ENCODE measurements around the gene C16orf87.
A peak's percentile ranks its signal among the peaks of the same experiment; 100 is the strongest.
"Not testable (repeated sequence)": the region's sequence is repeated elsewhere in the genome, so short reads cannot be mapped to it uniquely, and the experiment has no call there.

Gene C16orf87

DNA sequence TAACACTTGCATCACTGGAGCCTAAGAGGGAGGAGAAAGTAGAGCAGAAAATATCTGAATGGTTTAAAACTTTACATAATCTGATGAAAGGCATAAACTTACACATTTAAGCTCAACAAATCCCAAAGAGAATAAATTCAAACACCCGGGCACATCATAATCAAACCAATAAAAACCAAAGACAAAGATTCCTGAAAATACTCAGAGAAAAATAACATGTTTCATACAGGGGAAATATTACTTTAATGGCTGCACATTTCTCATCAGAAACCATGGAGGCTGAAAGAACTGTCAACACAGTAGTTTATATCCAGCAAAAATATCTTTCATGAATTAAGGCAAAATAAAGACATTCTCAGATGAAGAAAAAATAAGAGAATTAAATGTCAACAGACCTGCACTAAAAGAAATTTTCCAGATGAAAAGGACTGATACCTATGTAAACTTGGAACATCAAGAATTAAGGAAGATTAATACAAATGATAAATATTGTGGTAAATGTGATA, 34.2 kb downstream of the C16orf87 start:
- H3K27ac Mint-ChIP-seq: no peak overlapping the region
- H3K36me3 Mint-ChIP-seq: peaks cover 23% of the 10 kb centered on the region
- H3K27me3 Mint-ChIP-seq: no peaks in the 10 kb centered on the region
- H3K4me3 Mint-ChIP-seq: no peak overlapping the region
- H3K4me1 Mint-ChIP-seq (ENCODE audit: low read depth): no peaks in the 10 kb centered on the region
- H3K9me3 Mint-ChIP-seq (ENCODE audit: low read depth): peaks cover 24% of the 10 kb centered on the region

DNA sequence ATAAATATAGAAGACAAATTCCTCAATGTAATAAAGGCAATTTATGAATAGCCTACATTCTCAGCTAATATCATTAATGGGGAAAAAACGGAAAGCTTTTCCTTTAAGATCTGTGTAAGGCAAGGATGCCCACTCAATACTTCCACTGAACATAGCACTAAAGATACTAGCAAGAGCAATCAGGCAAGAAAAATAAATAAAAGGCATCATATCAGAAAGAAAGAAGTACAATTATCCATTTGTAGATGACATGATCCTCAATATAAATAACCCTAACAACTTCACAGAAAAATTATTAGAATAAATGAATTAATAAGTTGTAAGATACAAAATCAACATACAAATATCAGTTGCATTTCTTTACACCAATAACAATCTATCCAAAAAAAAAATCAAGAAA, 37.1 kb downstream of the C16orf87 start:
- H3K9me3 Mint-ChIP-seq (ENCODE audit: low read depth): peaks cover 24% of the 10 kb centered on the region
- H3K27me3 Mint-ChIP-seq: no peaks in the 10 kb centered on the region

DNA sequence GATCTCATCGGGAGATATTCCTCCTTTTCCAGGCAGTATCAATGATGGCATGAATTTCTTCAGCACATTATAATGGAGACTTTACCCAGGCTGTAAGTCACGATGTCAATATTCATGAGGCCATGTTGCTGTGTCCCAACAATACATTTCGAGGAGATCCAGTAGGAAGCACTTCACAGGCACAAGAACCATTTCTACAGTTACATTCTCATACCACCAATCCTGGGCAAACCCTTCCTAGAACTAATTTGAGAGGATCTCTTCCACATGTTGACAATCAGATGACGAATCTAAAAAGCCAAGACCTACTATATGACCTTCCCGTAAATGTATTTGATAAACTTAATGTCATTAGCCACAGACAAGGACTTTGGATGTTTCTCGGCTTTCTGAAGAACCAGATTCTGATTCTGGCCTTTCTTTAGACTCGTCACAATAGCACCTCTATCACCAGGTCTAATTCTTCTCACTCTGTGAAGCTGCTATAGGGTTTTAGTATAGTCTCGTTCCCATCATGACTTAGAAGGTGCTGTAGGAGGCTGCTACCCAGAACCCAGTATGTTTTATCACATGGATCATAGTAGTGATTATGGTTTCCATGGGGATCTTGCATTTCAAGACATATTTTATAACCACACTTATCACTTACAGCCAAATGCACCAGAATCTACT, 40.2 kb downstream of the C16orf87 start:
- Mint-ChIP-seq H3K27me3 (no peaks in the 10 kb centered on the region), H3K9me3 (ENCODE audit: low read depth) (peaks cover 23% of the 10 kb centered on the region), H3K4me3 (peak overlapping the region; percentile 81), H3K4me1 (ENCODE audit: low read depth) (peaks cover 21% of the 10 kb centered on the region), H3K27ac (peak overlapping the region; percentile 35), H3K36me3 (peaks cover 19% of the 10 kb centered on the region)

More for the DNA sequence above, 37.1 kb downstream of the C16orf87 start:
- H3K4me3 Mint-ChIP-seq: no peak overlapping the region
- peaks cover 17% of the 10 kb centered on the region for H3K4me1 Mint-ChIP-seq (ENCODE audit: low read depth)
- peaks cover 21% of the 10 kb centered on the region for H3K36me3 Mint-ChIP-seq
- H3K27ac Mint-ChIP-seq: no peak overlapping the region

DNA sequence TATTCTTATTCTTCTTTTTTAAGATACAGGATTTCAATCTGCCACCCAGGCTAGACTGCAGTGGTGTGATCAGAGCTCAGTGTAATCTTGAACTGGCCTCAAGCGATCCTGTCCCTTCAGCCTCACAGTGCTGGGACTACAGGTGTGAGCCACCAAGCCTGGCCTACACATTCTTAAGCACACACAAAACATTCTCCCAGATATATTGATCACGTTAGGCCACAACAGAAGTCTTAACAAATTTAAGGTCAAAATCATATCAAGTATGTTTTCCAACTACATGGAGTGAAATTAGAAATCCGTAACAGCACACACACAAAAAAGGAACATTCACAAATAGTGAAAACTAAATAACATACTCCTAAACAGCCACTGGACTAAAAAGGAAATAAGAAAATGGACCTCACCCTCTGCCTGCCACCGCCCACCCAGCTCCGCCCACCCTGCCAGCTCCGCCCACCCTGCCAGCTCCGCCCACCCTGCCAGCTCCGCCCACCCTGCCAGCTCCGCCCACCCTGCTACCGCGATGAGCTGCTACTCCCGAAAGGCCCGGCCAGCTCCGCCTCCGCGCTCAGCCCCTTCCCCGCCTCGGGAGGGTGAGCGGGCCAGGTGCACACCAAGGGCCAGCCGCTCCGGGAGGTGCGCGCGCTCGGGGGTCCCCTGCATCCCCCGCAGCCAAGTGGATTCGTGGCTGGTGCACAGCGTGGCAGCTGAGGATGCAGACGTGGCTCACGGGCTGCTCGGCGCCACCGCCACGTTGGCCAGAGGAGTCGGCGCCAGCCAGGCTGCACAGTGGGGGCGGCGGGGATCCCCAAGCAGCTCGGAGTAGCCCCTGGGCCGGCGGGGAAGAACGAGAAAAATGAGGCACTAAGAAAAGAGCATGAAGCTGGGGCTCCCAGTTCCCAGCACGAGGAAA, 41.2 kb downstream of the C16orf87 start:
- H3K27ac Mint-ChIP-seq: peak overlapping the region; percentile 35
- H3K9me3 Mint-ChIP-seq (ENCODE audit: low read depth): peaks cover 16% of the 10 kb centered on the region
- H3K36me3 Mint-ChIP-seq: peaks cover 16% of the 10 kb centered on the region
- peak overlapping the region; percentile 81 for H3K4me3 Mint-ChIP-seq
- no peaks in the 10 kb centered on the region for H3K27me3 Mint-ChIP-seq
- H3K4me1 Mint-ChIP-seq (ENCODE audit: low read depth): peaks cover 21% of the 10 kb centered on the region

DNA sequence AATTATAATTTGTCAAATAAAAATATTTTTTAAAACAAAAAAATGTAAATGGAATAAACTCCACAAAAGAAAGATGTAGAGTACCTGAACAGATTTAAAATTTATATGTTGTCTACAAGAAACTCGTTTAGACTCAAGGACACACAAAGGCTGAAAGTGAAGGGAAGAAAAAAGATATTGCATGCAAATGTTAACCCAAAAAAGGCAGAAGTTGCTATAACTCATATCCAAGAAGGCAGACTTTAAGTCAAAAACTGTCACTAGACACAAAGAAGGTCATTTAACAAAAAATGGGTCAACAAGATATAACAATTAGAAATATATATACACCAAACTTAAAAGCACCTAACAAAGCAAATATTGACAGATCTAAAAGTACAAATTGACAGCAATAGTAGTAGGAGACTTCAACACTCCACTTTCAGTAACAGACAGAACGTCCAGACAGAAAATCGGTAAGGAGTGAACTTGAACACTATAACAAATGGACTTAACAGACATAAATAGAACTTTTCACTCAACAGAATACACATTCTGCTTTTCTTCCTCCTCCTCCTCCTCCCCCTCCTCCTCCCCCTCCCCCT, 42.0 kb downstream of the C16orf87 start:
- H3K27me3 Mint-ChIP-seq: no peaks in the 10 kb centered on the region
- H3K27ac Mint-ChIP-seq: no peak overlapping the region
- H3K4me1 Mint-ChIP-seq (ENCODE audit: low read depth): peaks cover 21% of the 10 kb centered on the region
- peaks cover 12% of the 10 kb centered on the region for H3K9me3 Mint-ChIP-seq (ENCODE audit: low read depth)
- peak overlapping the region; percentile 81 for H3K4me3 Mint-ChIP-seq
- H3K36me3 Mint-ChIP-seq: peaks cover 12% of the 10 kb centered on the region

DNA sequence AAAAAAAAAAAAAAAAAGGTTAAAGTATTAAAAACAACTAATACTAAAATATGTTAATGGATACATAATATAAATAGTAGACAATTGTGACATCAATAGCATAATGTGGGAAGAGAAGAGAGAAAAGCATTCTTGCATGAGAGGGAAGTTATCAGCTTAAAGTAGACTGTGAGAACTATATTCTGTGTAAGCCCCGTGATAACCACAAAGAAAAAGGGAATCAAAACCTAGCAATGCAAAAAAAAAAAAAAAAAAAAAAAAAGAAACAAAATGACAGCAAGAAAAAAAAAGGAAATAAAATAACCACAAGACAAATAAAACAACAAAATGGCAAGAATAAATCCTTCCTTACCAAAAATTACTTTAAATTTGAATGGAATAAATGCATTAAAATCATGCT, 43.1 kb downstream of the C16orf87 start:
- Mint-ChIP-seq H3K4me3 (no peak overlapping the region), H3K9me3 (ENCODE audit: low read depth) (peaks cover 9% of the 10 kb centered on the region), H3K27ac (no peak overlapping the region), H3K27me3 (no peaks in the 10 kb centered on the region), H3K36me3 (peaks cover 10% of the 10 kb centered on the region), H3K4me1 (ENCODE audit: low read depth) (peaks cover 21% of the 10 kb centered on the region)

DNA sequence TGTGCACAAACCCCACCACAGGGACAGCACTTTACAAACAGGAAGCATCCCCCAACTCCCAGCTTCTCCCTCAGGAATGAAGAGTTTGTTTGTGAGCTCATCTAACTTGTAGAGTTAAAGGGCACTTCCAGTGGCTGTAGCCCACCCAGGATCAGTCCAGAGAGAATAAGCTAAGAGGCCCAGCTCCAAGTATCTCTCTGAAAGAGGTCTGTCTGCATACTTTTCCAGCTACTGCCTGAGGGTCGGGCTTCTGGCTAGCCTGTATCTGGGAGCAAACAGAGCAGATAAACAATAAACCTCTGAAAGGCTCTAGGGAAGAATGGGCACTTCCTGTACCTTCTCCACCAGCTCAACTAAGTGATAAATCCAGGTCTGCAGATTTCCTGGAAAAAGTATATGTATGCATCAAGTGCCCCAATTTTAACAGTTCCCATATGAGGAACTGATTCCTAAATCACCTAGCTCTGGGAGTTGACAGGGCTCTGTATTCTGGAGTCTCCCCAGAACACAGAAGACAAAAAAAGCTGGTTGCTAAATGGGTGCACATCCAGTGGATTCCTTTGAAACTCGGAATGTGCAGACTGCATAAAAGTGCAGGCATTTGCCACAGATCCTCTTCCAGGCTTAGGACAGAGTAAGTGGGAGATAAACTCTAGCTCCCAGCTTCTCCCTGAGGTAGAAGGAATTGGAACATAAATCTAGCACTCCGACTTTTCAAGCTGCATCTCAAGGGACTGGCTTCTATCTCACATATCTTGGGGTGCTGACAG, 45.7 kb downstream of the C16orf87 start:
- Mint-ChIP-seq H3K36me3 (peaks cover 10% of the 10 kb centered on the region), H3K9me3 (ENCODE audit: low read depth) (peaks cover 9% of the 10 kb centered on the region), H3K27me3 (no peaks in the 10 kb centered on the region), H3K4me3 (no peak overlapping the region), H3K4me1 (ENCODE audit: low read depth) (peaks cover 14% of the 10 kb centered on the region), H3K27ac (no peak overlapping the region)

DNA sequence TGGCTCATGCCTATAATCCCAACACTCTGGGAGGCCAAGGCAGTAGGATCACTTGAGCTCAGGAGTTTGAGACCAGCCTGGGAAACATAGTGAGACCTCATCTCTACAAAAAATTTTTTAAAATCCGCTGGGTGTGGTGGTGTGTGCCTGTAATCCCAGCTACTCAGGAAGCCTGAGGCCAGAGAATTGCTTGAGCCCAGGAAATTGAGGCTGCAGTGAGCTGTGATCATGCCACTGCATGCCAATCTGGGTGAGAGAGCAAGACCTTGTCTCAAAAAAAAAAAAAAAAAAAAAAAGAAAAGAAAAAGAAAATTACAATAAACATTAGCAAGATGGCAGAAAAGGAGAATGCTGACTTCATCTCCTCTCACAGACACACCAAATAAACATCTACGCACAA, 46.4 kb downstream of the C16orf87 start:
- H3K27ac Mint-ChIP-seq; H3K9me3 Mint-ChIP-seq (ENCODE audit: low read depth); H3K36me3 Mint-ChIP-seq; H3K4me1 Mint-ChIP-seq (ENCODE audit: low read depth); H3K4me3 Mint-ChIP-seq; H3K27me3 Mint-ChIP-seq: not testable (repeated sequence)

DNA sequence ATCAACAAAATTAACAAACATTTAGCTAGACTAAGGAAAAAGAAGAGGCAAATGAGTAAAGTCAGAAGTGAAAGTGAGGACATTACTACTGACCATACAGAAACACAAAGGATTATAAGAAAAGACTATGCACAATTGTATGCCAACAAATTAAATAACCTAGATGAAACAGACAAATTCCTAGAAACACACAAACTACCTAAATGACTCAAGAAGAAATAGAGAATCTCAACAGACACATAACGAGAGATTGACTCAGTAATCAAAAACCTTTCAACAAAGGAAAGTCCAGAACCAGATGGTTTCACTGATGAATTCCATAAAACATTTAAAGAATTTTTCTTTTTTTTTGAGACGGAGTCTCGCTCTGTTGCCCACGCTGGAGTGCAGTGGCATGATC, 47.2 kb downstream of the C16orf87 start:
- peaks cover 10% of the 10 kb centered on the region for H3K36me3 Mint-ChIP-seq
- H3K27ac Mint-ChIP-seq: no peak overlapping the region
- H3K4me3 Mint-ChIP-seq: no peak overlapping the region
- H3K27me3 Mint-ChIP-seq: no peaks in the 10 kb centered on the region
- peaks cover 4% of the 10 kb centered on the region for H3K4me1 Mint-ChIP-seq (ENCODE audit: low read depth)
- H3K9me3 Mint-ChIP-seq (ENCODE audit: low read depth): peaks cover 9% of the 10 kb centered on the region

DNA sequence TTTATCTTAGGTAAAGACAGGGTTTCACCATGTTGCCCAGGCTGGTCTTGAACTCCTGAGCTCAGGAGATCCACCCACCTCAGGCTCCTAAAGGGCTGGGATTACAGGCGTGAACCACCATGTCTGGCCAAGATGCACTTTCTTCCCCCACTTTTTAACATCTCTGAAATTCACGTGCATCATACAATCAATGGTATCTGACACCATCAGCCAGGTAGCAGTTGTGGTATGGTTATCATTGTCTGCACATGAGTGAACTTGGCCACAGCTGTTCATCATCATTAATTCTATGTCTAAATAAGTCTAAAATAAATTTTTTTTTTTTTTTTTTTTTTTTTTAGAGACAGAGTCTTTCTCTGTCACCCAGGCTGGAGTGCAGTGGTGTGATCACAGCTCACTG, 48.7 kb downstream of the C16orf87 start:
- H3K4me3 Mint-ChIP-seq: no peak overlapping the region
- no peak overlapping the region for H3K27ac Mint-ChIP-seq
- H3K9me3 Mint-ChIP-seq (ENCODE audit: low read depth): peaks cover 9% of the 10 kb centered on the region
- peaks cover 10% of the 10 kb centered on the region for H3K36me3 Mint-ChIP-seq
- H3K4me1 Mint-ChIP-seq (ENCODE audit: low read depth): no peaks in the 10 kb centered on the region
- no peaks in the 10 kb centered on the region for H3K27me3 Mint-ChIP-seq

DNA sequence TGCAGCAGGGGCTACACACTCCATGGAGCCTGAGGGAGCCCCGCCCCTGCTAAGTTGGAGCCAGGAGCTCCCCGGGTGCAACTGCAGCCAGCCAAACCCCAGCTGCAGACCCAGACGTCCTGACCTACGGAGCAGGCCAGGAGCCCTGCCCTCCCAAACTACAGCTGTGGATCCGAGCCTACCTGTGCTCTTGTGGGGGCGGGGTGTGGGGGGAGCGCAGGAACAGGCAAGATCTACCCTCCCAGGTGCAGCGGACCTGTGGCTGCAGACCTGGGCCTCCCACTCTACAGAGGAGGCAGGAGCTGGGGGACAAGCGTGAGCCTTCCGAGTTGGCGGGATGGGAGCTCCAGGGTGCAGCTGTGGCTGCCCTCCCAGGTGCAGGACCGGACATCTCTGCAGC, 53.2 kb downstream of the C16orf87 start:
- Mint-ChIP-seq H3K36me3 (no peaks in the 10 kb centered on the region), H3K27ac (no peak overlapping the region), H3K9me3 (ENCODE audit: low read depth) (no peaks in the 10 kb centered on the region), H3K27me3 (no peaks in the 10 kb centered on the region), H3K4me3 (no peak overlapping the region), H3K4me1 (ENCODE audit: low read depth) (no peaks in the 10 kb centered on the region)

DNA sequence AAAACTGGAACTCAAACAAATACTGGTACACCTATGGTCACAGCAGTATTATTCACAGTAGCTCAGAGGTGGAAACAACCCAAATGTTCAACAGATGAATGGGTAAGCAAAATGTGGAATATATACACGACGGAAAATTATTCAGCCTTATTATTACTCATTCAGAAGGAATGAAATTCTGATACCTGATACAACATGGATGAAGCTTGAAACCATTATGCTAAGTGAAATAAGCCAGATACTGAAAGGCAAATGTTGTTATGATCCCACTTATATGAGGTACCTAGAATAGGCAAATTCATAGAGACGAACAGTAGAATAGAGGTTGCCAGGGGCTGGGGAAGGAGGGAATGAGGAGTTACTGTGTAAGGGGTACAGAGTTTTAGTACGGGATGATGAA, 55.8 kb downstream of the C16orf87 start:
- no peaks in the 10 kb centered on the region for H3K9me3 Mint-ChIP-seq (ENCODE audit: low read depth)
- no peak overlapping the region for H3K4me3 Mint-ChIP-seq
- H3K4me1 Mint-ChIP-seq (ENCODE audit: low read depth): no peaks in the 10 kb centered on the region
- no peaks in the 10 kb centered on the region for H3K36me3 Mint-ChIP-seq
- H3K27ac Mint-ChIP-seq: no peak overlapping the region
- no peaks in the 10 kb centered on the region for H3K27me3 Mint-ChIP-seq

DNA sequence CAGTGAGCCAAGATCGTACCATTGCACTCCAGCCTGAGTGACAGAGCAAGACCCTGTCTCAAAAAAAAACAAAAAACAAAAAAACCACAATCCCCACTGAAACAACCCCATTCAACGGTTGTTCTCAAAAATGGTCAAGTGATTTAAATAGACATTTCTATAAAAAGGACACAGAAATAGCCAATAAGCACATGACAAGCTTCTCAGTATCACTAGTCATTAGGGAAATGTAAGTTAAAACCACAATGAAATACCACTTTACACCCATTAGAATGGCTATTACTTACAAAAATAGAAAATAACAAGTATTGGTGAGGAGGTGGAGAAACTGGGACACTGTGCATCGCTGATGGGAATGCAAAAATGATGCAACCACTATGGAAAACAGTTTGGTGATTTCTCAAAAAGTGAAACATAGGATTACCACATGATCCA, 56.2 kb downstream of the C16orf87 start:
- no peak overlapping the region for H3K4me3 Mint-ChIP-seq
- no peak overlapping the region for H3K27ac Mint-ChIP-seq
- no peaks in the 10 kb centered on the region for H3K9me3 Mint-ChIP-seq (ENCODE audit: low read depth)

DNA sequence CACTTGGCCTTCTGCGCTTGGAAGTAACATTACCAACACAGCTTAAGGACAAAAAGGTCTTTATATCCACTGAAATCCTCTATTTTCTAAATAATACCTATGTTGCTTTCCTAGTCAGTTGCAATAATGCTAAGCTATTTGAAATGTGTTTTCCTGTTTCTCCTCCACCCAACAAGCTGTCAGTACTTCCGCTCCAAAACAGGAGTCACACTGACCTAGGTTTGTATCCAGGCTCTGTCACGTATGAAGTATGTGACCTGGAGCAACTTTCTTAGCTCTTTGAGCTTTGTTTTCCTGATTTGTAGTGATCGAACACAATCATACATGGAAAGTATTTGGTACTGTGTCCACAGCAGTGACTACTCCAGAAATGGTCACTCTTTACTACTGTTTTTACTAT, 58.5 kb downstream of the C16orf87 start:
- Mint-ChIP-seq H3K27me3 (no peaks in the 10 kb centered on the region), H3K9me3 (ENCODE audit: low read depth) (no peaks in the 10 kb centered on the region), H3K4me3 (no peak overlapping the region), H3K36me3 (no peaks in the 10 kb centered on the region), H3K27ac (no peak overlapping the region), H3K4me1 (ENCODE audit: low read depth) (no peaks in the 10 kb centered on the region)

More for the DNA sequence above, 56.2 kb downstream of the C16orf87 start:
- Mint-ChIP-seq H3K36me3 (no peaks in the 10 kb centered on the region), H3K27me3 (no peaks in the 10 kb centered on the region), H3K4me1 (ENCODE audit: low read depth) (no peaks in the 10 kb centered on the region)

All from activated naive CD8-positive, alpha-beta T cell (primary cell).